Subcutaneous adipose tissue (tissue), 4 donors: Measurements from ENCODE around the gene FSTL5. TPM values are rescaled to one million over a fixed set of nuclear protein-coding genes. Genes with fewer than 3 reads are reported as not detected.

Experiments used
- total RNA-seq, 4 donors: library from RNA; depleted of rRNA; stranded (reverse); fragments of >200 nt; gene quantifications; one replicate each; pipeline ENCODE4 v1.1.0, GENCODE V29; 2016
- TF ChIP-seq, protein P1 (sequence below): fragments of 450-650 bp; IDR thresholded peaks from one replicate; pipeline ENCODE4 v1.5.1; 2016; ENCODE audit warnings: low read depth, mild to moderate bottlenecking, control low read depth, antibody characterized with exemption, moderate library complexity

FSTL5 gene
- total RNA-seq, 4 donors from 2014 or later: 0.33 TPM; not detected in 3

DNA sequence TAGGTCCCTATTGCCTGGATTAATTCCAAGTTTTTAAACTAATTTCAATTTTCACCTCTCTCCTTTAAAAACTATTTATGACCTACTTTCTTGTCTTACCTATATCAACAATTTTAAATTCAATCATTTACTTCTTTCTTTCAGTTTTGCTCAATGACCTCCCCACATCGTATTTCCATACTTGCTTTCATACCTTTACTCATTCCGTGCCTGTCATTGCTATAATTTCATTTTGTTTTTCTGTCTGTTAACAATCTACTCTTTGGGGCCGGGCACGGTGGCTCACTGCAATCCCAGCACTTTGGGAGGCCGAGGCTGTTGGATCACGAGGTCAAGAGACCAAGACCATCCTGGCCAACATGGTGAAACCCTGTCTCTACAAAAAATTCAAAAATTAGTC, 781.1 kb downstream of the FSTL5 start:
- TF ChIP-seq, protein P1, sequence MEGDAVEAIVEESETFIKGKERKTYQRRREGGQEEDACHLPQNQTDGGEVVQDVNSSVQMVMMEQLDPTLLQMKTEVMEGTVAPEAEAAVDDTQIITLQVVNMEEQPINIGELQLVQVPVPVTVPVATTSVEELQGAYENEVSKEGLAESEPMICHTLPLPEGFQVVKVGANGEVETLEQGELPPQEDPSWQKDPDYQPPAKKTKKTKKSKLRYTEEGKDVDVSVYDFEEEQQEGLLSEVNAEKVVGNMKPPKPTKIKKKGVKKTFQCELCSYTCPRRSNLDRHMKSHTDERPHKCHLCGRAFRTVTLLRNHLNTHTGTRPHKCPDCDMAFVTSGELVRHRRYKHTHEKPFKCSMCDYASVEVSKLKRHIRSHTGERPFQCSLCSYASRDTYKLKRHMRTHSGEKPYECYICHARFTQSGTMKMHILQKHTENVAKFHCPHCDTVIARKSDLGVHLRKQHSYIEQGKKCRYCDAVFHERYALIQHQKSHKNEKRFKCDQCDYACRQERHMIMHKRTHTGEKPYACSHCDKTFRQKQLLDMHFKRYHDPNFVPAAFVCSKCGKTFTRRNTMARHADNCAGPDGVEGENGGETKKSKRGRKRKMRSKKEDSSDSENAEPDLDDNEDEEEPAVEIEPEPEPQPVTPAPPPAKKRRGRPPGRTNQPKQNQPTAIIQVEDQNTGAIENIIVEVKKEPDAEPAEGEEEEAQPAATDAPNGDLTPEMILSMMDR: no peak

DNA sequence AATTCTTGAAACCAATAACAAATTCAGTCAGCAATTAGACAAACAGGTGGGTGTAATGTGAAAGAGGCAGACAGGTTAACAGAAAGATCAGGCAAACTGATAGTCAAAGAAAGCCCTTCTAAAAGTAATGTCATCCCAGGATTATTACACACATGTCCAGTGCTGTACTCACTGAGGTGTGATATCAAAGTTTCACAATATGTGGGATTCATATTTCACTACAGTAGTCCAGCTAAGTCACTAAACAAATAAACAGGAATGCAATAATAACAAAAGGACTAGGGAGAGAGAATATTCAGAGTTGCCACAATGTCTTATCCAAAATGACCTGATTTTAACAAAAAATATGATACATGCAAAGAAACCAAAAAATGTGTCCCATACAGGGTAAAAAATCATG, 787.5 kb downstream of the FSTL5 start:
- TF ChIP-seq, protein P1: no peak

DNA sequence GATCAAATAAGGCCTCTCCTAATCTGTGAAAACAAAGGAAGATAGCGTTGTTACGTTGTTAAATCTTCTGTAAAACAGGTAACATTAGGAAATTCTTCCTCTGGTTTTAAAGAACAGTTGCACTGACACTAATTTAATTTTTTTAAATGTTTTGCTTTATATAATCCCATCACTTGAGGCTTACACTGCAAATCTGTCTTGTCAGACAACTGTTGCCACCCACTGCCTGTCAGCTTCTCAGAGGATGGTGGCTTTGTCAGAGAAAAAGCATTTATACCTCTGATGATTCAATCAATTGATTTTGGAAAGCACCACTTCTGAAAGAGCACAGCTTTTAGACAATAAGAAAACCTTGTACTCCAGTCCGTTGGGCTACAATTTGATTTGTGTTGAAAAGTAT, 799.1 kb downstream of the FSTL5 start:
- TF ChIP-seq, protein P1: no peak

DNA sequence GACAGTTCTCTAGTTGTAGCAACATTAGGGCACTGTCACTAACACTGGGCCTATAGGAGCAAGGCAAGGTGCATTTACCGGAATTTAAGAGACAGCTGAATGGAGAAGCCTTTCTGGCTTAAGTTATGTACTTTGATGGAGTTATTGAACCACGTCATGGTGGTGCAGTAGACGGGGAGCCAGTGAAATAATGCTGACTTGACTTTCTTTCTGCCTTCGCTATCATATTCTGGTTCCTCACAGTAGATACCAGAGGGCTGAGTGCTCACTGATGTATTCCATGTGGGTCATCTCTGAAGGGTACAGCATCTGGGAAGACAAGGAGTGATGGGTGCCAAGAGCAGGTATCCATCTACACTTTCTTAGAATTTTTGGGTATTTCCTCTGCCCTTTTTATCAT, 802.8 kb downstream of the FSTL5 start:
- TF ChIP-seq, protein P1: no peak

DNA sequence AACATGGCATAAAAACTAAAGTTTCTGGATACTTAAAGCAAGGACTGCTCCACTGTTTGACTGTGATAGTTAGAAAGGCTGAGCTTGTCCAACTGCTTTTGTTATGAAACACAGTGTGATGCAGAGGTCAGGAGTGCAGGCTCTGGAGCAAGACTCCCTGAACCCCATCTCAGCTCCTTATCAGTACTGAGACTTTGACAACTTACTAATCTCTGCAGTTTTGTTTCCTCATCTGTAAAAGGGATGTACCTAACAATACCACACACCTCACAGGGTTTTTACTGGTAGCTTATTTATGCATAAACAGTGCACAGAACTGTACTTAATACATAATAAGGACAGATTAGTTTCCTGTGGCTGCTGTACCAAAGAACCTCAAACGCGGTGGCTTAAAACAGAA, 804.3 kb downstream of the FSTL5 start:
- TF ChIP-seq, protein P1: no peak

DNA sequence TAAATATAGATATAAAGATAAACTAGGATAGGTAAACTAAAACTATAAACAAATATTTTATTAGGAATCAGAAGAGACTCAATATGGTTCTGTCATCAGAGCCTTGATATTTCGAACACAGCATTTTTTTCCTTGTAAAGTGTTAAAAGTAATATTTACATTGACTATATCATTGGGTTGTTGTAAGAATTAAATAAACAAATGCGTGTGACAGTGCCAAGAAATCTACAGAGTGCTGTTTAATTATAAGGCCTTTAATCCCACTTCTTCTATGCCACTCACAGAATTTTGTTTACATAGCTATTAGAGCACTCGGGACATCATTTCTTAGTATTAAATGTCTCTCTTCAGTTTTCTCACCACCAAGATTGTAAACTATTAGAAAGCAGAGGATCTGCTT, 807.4 kb downstream of the FSTL5 start:
- TF ChIP-seq, protein P1: no peak

DNA sequence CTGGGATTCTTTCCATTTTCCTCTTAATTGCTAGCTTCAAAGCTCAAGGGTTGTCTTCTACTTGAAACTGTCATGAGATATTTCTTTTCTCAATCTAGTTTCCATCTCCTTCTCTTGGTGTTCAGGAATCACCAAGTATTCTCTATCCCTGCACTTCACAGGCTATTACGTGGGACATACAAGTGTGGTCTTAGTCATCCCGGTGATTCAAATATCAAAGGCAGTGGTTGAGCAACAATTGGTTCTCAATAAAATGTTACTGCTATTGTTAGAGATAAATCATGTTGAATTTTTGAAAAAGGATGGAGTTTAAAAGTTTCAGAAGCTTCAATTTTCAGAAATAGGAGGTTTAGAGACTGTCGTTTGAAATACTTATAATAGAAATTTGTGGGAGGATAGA, 812.9 kb downstream of the FSTL5 start:
- TF ChIP-seq, protein P1: no peak
